ENCODE measurements around the gene RPS6KB1.
"Not testable (repeated sequence)": the region's sequence is repeated elsewhere in the genome, so short reads cannot be mapped to it uniquely, and the experiment has no call there.

Gene RPS6KB1

DNA sequence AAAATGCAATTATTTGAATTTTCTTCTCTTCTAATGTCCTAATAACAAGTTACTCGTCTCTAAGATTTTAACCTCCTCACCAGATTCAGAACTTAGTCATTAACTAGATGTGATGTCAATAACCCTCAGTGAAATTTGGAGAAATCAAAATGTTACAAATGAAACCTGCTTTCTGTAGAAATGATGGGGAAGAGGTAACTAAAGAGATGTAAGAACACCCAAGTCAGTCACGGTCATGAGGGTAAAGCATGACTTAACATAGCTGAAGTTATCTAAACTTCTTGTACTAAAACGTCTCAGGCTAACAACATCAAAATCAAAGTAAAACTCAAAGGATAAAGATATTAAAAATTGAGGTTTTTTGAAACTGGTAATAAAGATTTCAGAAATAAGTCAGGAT is 61.9 kb downstream of the RPS6KB1 start:
- no peak overlapping the region for H3K9ac ChIP-seq (ENCODE audit: low read depth, low read length)
- no peak for ATAC-seq (ENCODE audit: insufficient read depth, low read depth)
- no peak overlapping the region for H3K4me2 ChIP-seq (ENCODE audit: insufficient read depth, low read length)
- no peak for DNase-seq
- no peak overlapping the region for H3K4me3 ChIP-seq (ENCODE audit: low read depth in 1 of 2, low read length in 2 of 2)
- no peak overlapping the region for H3K27ac ChIP-seq (ENCODE audit: low read length)
- H2AFZ ChIP-seq (ENCODE audit: low read depth, low read length): no peak overlapping the region
- peaks cover 22% of the 10 kb centered on the region; the same call in 1 of the 2 replicates for H3K36me3 ChIP-seq (ENCODE audit: insufficient read depth, low read length)
- no peaks in the 10 kb centered on the region for H3K79me2 ChIP-seq (ENCODE audit: insufficient read depth, low read length)
- H4K20me1 ChIP-seq (ENCODE audit: insufficient read depth, low read length): no peaks in the 10 kb centered on the region
- no peak for TF ChIP-seq EZH2 (IDR thresholded peaks at IDR 0.05; ENCODE audit: borderline replicate concordance, low read depth, low read length, severe bottlenecking)
- TF ChIP-seq, protein P1, sequence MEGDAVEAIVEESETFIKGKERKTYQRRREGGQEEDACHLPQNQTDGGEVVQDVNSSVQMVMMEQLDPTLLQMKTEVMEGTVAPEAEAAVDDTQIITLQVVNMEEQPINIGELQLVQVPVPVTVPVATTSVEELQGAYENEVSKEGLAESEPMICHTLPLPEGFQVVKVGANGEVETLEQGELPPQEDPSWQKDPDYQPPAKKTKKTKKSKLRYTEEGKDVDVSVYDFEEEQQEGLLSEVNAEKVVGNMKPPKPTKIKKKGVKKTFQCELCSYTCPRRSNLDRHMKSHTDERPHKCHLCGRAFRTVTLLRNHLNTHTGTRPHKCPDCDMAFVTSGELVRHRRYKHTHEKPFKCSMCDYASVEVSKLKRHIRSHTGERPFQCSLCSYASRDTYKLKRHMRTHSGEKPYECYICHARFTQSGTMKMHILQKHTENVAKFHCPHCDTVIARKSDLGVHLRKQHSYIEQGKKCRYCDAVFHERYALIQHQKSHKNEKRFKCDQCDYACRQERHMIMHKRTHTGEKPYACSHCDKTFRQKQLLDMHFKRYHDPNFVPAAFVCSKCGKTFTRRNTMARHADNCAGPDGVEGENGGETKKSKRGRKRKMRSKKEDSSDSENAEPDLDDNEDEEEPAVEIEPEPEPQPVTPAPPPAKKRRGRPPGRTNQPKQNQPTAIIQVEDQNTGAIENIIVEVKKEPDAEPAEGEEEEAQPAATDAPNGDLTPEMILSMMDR (IDR thresholded peaks at IDR 0.05; ENCODE audit: borderline replicate concordance, extremely low read depth, low read length, poor library complexity, severe bottlenecking): no peak
- H3K4me1 ChIP-seq (ENCODE audit: insufficient read depth, low read length): no peaks in the 10 kb centered on the region
- H3K27me3 ChIP-seq (ENCODE audit: insufficient read depth, low read length, poor library complexity): no peaks in the 10 kb centered on the region
- H3K9me3 ChIP-seq (ENCODE audit: insufficient read depth, low read length, severe bottlenecking): no peaks in the 10 kb centered on the region

DNA sequence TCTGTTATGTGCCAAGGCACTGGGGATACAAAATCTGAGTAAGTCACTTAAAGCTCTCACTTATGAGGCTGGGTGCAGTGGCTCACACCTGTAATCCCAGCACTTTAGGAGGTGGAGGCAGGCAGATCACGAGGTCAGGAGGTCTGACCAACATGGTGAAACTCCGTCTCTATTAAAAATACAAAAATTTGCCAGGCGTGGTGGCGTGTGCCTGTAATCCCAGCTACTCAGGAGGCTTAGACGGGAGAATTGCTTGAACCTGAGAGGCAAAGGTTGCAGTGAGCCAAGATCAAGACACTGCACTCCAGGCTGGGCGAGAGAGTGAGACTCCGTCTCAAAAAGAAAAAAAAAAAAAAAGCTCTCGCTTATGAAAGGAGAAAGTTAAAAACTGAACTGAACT is 66.7 kb downstream of the RPS6KB1 start:
- H3K9me3 ChIP-seq (ENCODE audit: insufficient read depth, low read length, severe bottlenecking); DNase-seq; H3K9ac ChIP-seq (ENCODE audit: low read depth, low read length); H3K27me3 ChIP-seq (ENCODE audit: insufficient read depth, low read length, poor library complexity); H2AFZ ChIP-seq (ENCODE audit: low read depth, low read length); H3K4me3 ChIP-seq (ENCODE audit: low read depth in 1 of 2, low read length in 2 of 2); ATAC-seq (ENCODE audit: insufficient read depth, low read depth); H3K79me2 ChIP-seq (ENCODE audit: insufficient read depth, low read length); H3K4me2 ChIP-seq (ENCODE audit: insufficient read depth, low read length); H4K20me1 ChIP-seq (ENCODE audit: insufficient read depth, low read length); H3K27ac ChIP-seq (ENCODE audit: low read length); H3K36me3 ChIP-seq (ENCODE audit: insufficient read depth, low read length): not testable (repeated sequence)
- H3K4me1 ChIP-seq (ENCODE audit: insufficient read depth, low read length): peaks cover 16% of the 10 kb centered on the region

DNA sequence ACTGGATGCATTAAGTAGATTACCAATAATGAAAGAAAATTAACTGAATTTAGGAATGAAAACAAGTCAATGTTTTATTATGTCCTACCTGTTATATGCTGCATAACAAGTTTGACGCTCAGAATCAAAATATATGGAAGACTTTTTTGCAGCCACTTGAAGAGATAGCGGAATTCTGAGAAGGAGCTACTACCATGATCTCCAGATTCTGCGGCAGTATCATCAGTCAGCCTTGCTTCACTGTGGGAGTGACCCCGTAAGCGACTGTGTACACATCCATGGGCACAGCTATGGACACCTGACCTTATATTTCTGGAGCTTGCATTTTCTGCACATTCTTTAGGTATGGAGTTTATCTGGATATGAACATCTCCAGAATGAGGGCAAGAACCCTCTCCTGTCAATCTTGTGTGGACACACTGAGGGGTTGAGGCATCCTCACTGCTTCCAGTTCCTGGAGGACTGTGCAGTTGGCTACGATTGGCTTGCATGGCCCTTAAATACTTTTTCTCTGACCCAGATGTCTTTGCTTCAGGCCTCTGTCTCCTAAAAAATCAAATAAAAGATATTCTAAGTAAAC is 69.9 kb downstream of the RPS6KB1 start:
- no peaks in the 10 kb centered on the region for H3K27me3 ChIP-seq (ENCODE audit: insufficient read depth, low read length, poor library complexity)
- no peak for DNase-seq
- no peak overlapping the region for H2AFZ ChIP-seq (ENCODE audit: low read depth, low read length)
- ATAC-seq (ENCODE audit: insufficient read depth, low read depth): no peak
- H4K20me1 ChIP-seq (ENCODE audit: insufficient read depth, low read length): no peaks in the 10 kb centered on the region
- TF ChIP-seq, protein P1 (IDR thresholded peaks at IDR 0.05; ENCODE audit: borderline replicate concordance, extremely low read depth, low read length, poor library complexity, severe bottlenecking): no peak
- no peak for TF ChIP-seq EZH2 (IDR thresholded peaks at IDR 0.05; ENCODE audit: borderline replicate concordance, low read depth, low read length, severe bottlenecking)
- peaks cover 5% of the 10 kb centered on the region; the same call in 1 of the 2 replicates for H3K79me2 ChIP-seq (ENCODE audit: insufficient read depth, low read length)
- H3K9me3 ChIP-seq (ENCODE audit: insufficient read depth, low read length, severe bottlenecking): no peaks in the 10 kb centered on the region
- peaks cover 5% of the 10 kb centered on the region for H3K36me3 ChIP-seq (ENCODE audit: insufficient read depth, low read length)
- H3K4me1 ChIP-seq (ENCODE audit: insufficient read depth, low read length): peaks cover 24% of the 10 kb centered on the region
- peak overlapping the region; percentile 66; the same call in 1 of the 2 replicates for H3K9ac ChIP-seq (ENCODE audit: low read depth, low read length)
- H3K4me2 ChIP-seq (ENCODE audit: insufficient read depth, low read length): peak overlapping the region; percentile 74; the same call in 1 of the 2 replicates
- H3K4me3 ChIP-seq (ENCODE audit: low read depth in 1 of 2, low read length in 2 of 2): no peak overlapping the region
- no peak overlapping the region for H3K27ac ChIP-seq (ENCODE audit: low read length)

DNA sequence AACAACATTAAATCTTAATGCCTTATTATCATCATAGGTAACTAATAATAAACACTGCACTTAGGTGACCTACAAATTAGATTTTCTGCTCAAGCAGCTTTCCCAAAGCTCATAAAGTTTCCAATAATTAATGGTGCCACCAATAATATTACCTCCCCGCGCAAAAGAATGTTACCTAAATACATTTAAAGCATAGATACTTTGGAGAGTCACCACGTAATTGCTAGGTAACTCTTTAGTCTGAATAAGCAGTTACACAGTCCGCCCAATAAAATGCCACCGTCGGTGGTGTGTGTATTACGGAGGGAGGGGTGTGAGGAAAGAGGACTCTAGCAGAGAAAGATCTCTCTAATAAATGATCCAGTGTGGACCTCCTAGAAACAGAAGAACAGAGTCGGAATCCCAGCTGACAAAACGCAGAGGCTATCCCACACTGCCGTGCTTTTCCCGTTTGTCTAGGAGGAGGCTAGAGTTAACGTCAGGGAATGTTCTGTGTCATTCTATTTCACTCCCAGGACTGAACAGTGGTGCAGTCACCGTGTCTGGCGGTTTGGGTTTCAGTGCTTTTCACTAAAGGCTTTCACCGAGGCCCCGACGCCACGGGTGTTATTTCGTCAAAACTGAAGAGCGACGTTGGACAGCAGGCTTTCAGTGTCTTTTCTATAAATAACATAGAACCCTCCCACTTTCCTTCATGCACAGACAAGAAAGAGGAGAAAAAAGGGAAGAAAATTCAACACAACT is 71.0 kb downstream of the RPS6KB1 start:
- Histone ChIP-seq H3K27me3 (ENCODE audit: insufficient read depth, low read length, poor library complexity) (no peaks in the 10 kb centered on the region), H3K4me1 (ENCODE audit: insufficient read depth, low read length) (peaks cover 24% of the 10 kb centered on the region), H3K4me3 (ENCODE audit: low read depth in 1 of 2, low read length in 2 of 2) (peak overlapping the region; percentile 67 to 78), H4K20me1 (ENCODE audit: insufficient read depth, low read length) (no peaks in the 10 kb centered on the region), H3K79me2 (ENCODE audit: insufficient read depth, low read length) (peaks cover 5% of the 10 kb centered on the region; the same call in 1 of the 2 replicates), H3K4me2 (ENCODE audit: insufficient read depth, low read length) (peak overlapping the region; percentile 74), H3K27ac (ENCODE audit: low read length) (peak overlapping the region; percentile 79), H3K9me3 (ENCODE audit: insufficient read depth, low read length, severe bottlenecking) (no peaks in the 10 kb centered on the region), H2AFZ (ENCODE audit: low read depth, low read length) (peak overlapping the region; percentile 95), H3K36me3 (ENCODE audit: insufficient read depth, low read length) (peaks cover 5% of the 10 kb centered on the region), H3K9ac (ENCODE audit: low read depth, low read length) (peak overlapping the region; percentile 66)
- TF ChIP-seq, protein P1 (IDR thresholded peaks at IDR 0.05; ENCODE audit: borderline replicate concordance, extremely low read depth, low read length, poor library complexity, severe bottlenecking): no peak
- no peak for TF ChIP-seq EZH2 (IDR thresholded peaks at IDR 0.05; ENCODE audit: borderline replicate concordance, low read depth, low read length, severe bottlenecking)
- peak; percentile 41 for ATAC-seq (ENCODE audit: insufficient read depth, low read depth)
- DNase-seq: peak; percentile 12
